ENCODE results near the gene ANKRD1.

ANKRD1 gene

GRCh38 chr10:90935581-90936275 lies 14.8 kb upstream of the ANKRD1 start:
- DNase-seq (ENCODE audit: low read depth), result no peak

GRCh38 chr10:90930971-90931871 lies 10.3 kb upstream of the ANKRD1 start:
- DNase-seq (ENCODE audit: low read depth), result no peak

- DNase-seq (ENCODE audit: low read depth), result no peak
Observed at GRCh38 chr10:90930070-90930837, 9.4 kb upstream of the ANKRD1 start.

- DNase-seq (ENCODE audit: low read depth), result no peak
Observed at GRCh38 chr10:90929179-90929578, 8.3 kb upstream of the ANKRD1 start.

GRCh38 chr10:90927293-90927692 lies 6.4 kb upstream of the ANKRD1 start:
- DNase-seq (ENCODE audit: low read depth), result no peak

GRCh38 chr10:90925079-90926029 lies 4.5 kb upstream of the ANKRD1 start:
- no peak for DNase-seq (ENCODE audit: low read depth)

- DNase-seq (ENCODE audit: low read depth), result no peak
Observed at GRCh38 chr10:90924552-90924951, 3.7 kb upstream of the ANKRD1 start.

GRCh38 chr10:90923111-90923731 lies 2.3 kb upstream of the ANKRD1 start:
- DNase-seq (ENCODE audit: low read depth), result no peak

- no peak for DNase-seq (ENCODE audit: low read depth)
Observed at GRCh38 chr10:90921906-90922305, 1.0 kb upstream of the ANKRD1 start.

GRCh38 chr10:90919683-90920574 lies 958 bp downstream of the ANKRD1 start:
- DNase-seq (ENCODE audit: low read depth), result no peak

DNA sequence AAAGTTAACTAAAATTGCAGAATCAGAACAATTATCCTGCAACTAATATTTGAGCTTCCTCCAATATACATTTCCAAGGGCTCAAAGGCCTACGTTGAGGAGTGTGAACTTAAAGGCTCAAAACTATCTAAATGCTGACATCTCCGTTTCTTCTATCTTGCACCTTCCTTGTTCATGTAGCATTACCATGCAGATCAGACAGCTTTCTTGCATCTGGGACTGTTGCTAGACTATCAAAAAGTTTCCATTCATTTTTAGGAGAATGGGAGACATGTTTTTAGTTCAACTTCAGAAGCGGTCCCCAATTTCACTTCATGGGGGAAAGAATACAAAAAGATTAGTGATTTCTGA lies 2.9 kb downstream of the ANKRD1 start:
- DNase-seq (ENCODE audit: low read depth), result no peak

GRCh38 chr10:90917238-90917967 lies 3.5 kb downstream of the ANKRD1 start:
- no peak for DNase-seq (ENCODE audit: low read depth)

- no peak for DNase-seq (ENCODE audit: low read depth)
Observed at GRCh38 chr10:90916392-90917237, 4.3 kb downstream of the ANKRD1 start.

DNA sequence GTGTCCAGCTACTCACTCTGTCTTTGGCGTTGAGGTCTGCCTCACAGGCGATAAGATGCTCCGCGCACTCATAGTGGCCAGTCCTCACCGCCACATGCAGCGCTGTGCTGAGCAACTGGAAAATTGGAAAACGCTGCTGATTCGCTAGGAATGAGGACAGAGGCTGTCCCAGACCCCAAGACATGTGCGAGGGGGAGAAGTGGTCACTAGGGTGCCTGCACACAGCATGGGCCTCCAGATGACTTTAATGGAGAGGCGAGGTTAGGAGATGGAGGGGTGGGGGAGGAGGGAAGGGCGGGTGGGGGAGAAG lies 5.2 kb downstream of the ANKRD1 start:
- DNase-seq (ENCODE audit: low read depth), result no peak

- no peak for DNase-seq (ENCODE audit: low read depth)
Observed at GRCh38 chr10:90914992-90915765, 5.7 kb downstream of the ANKRD1 start.

GRCh38 chr10:90913774-90914420 lies 7.0 kb downstream of the ANKRD1 start:
- DNase-seq (ENCODE audit: low read depth), result no peak

DNA sequence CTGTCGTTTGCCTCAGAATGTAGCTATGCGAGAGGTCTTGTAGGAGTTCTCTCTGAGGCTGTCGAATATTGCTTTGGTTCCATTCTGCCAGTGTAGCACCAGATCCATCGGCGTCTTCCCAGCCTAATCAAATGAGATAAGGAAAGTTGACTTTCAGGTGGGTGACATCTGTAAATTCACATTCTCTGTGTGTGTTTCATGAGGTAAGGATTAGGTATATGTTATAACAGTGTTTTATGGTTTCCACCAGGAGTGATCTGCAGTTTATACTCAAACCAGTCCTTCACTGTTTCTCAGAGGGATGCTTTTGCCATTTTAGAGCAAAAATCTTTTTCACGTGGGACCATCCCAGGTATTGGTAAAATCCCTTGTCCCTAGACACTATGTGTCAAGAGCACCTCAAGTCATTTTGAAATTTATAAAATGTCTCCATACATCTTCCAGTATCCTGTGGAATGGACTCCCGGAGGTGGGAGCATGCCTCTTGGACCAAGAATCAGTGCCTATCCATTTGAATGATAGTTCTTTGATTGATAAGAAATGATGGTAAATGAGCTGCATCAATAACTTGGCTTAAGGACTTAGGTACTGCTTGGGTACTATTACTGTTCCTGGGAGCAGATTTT lies 7.9 kb downstream of the ANKRD1 start:
- DNase-seq (ENCODE audit: low read depth), result no peak

All from activated T-cell treated with anti-CD3 and anti-CD28 coated beads for 1 hour (primary cell).